GM21381 (cell line): ENCODE data around the gene GALNT9.

Experiments
- ATAC-seq: cut with Tn5 transposase; IDR thresholded peaks from one replicate; pipeline ENCODE4 v1.9.1; 2021; ENCODE audit warnings: mild to moderate bottlenecking, moderate library complexity; ENCODE audit not compliant: unreplicated experiment

Gene GALNT9

GRCh38 chr12:132344601-132345000 is 15.2 kb upstream of the GALNT9 start:
- ATAC-seq = no peak

GRCh38 chr12:132344181-132344580 is 14.8 kb upstream of the GALNT9 start:
- no peak for ATAC-seq

GRCh38 chr12:132343294-132344004 is 14.1 kb upstream of the GALNT9 start:
- ATAC-seq = no peak

GRCh38 chr12:132342251-132343227 is 13.2 kb upstream of the GALNT9 start:
- no peak for ATAC-seq

GRCh38 chr12:132341318-132342050 is 12.1 kb upstream of the GALNT9 start:
- ATAC-seq = no peak

- ATAC-seq = no peak
These were observed 11.1 kb upstream of the GALNT9 start for GRCh38 chr12:132340266-132341035.

GRCh38 chr12:132339856-132340255 is 10.5 kb upstream of the GALNT9 start:
- ATAC-seq = no peak

- no peak for ATAC-seq
These were observed 9.4 kb upstream of the GALNT9 start for GRCh38 chr12:132338781-132339180.

GRCh38 chr12:132338311-132338710 is 8.9 kb upstream of the GALNT9 start:
- no peak for ATAC-seq

- no peak for ATAC-seq
These were observed 8.2 kb upstream of the GALNT9 start for GRCh38 chr12:132337557-132337956.

- ATAC-seq = no peak
These were observed 7.3 kb upstream of the GALNT9 start for GRCh38 chr12:132336451-132337413.

GRCh38 chr12:132335179-132335756 is 5.9 kb upstream of the GALNT9 start:
- ATAC-seq = no peak

GRCh38 chr12:132333766-132334165 is 4.4 kb upstream of the GALNT9 start:
- ATAC-seq = no peak

- no peak for ATAC-seq
These were observed 3.9 kb upstream of the GALNT9 start for GRCh38 chr12:132333273-132333672.

- ATAC-seq = no peak
These were observed 1.1 kb upstream of the GALNT9 start for GRCh38 chr12:132330549-132330881.

- no peak for ATAC-seq
These were observed 545 bp upstream of the GALNT9 start for GRCh38 chr12:132329720-132330548.

GRCh38 chr12:132328282-132329029 is 933 bp downstream of the GALNT9 start:
- no peak for ATAC-seq
